K562 (cell line): ENCODE results near the gene ATF6B. TPM values are rescaled to one million over a fixed set of nuclear protein-coding genes. Genes with fewer than 3 reads are reported as not detected.

Experiments
- ASH1L ChIP-seq: fragments of 450-650 bp; IDR thresholded peaks from 2 replicates; pipeline ENCODE4 v1.6.1; 2018; ENCODE audit warnings: borderline replicate concordance, mild to moderate bottlenecking, low read depth; ENCODE audit not compliant: partially characterized antibody
- CHD2 ChIP-seq: IDR thresholded peaks from 2 replicates; pipeline ENCODE4 v1.6.1; 2011; ENCODE audit warnings: low read depth, low read length
- EP300 ChIP-seq: IDR thresholded peaks from 2 replicates; pipeline ENCODE4 v1.6.1; 2012; ENCODE audit warnings: low read length, improper control_type of control experiment
- FOXK2 ChIP-seq, 2 experiments: fragments of 450-650 bp; IDR thresholded peaks in 1 of 2; conservative IDR thresholded peaks in 1 of 2; 2 replicates each; pipeline ENCODE4 v1.6.1; 2016; ENCODE audit warnings: low read depth in 2 of 2, mild to moderate bottlenecking in 1 of 2
- GABPA ChIP-seq: fragments of 200-800 bp; sonication (Bioruptor generic); conservative IDR thresholded peaks from 2 replicates; pipeline ENCODE4 v1.6.1; 2016; ENCODE audit warnings: low read depth, missing genetic modification characterization, missing compliant biosample characterization
- HEY1 ChIP-seq: fragments of 250-450 bp; sonication (Bioruptor Pico); IDR thresholded peaks from 2 replicates; pipeline ENCODE4 v1.5.0; 2020; ENCODE audit warnings: mild to moderate bottlenecking, moderate library complexity, borderline replicate concordance
- ILK ChIP-seq: fragments of 450-650 bp; IDR thresholded peaks from 2 replicates; pipeline ENCODE4 v1.6.1; 2016; ENCODE audit warnings: missing genetic modification characterization, low read depth, mild to moderate bottlenecking, missing compliant biosample characterization, moderate library complexity, borderline replicate concordance
- JUND ChIP-seq, 2 experiments: IDR thresholded peaks; 2 replicates in 1 of 2; 3 replicates in 1 of 2; pipeline ENCODE4 v1.6.1; 2011; ENCODE audit warnings: borderline replicate concordance in 2 of 2, low read depth in 2 of 2, low read length in 2 of 2, improper control_type of control experiment in 1 of 2, missing biosample characterization in 1 of 2, missing genetic modification characterization in 1 of 2, missing genetic modification reagents in 1 of 2
- KDM1A ChIP-seq, 2 experiments: fragments of 450-650 bp; IDR thresholded peaks; 2 replicates each; pipeline ENCODE4 v1.6.1; 2016; ENCODE audit warnings: mild to moderate bottlenecking in 2 of 2
- MCM7 ChIP-seq, 2 experiments: fragments of 450-650 bp; IDR thresholded peaks; 2 replicates each; pipeline ENCODE4 v1.6.1; 2016 to 2018
- MIER1 ChIP-seq: fragments of 450-650 bp; IDR thresholded peaks from 2 replicates; pipeline ENCODE4 v1.6.1; 2016; ENCODE audit warnings: antibody characterized with exemption, mild to moderate bottlenecking, low read depth
- RAD21 ChIP-seq, 2 experiments: fragments of 250-450 bp in 1 of 2; fragments of 450-650 bp in 1 of 2; sonication (Bioruptor Pico) in 1 of 2; formaldehyde crosslinking in 1 of 2; IDR thresholded peaks in 1 of 2; conservative IDR thresholded peaks in 1 of 2; 2 replicates each; pipeline versions ENCODE4 v1.4.0 to v1.8.0; 2020 to 2022; ENCODE audit warnings: mild to moderate bottlenecking in 2 of 2, moderate library complexity in 1 of 2
- RBM39 ChIP-seq: fragments of 200-400 bp; formaldehyde crosslinking; optimal IDR thresholded peaks from 2 replicates; pipeline ENCODE3; 2018; ENCODE audit warnings: low read depth, low read length
- TGIF2 ChIP-seq: sonication (generic); formaldehyde crosslinking; IDR thresholded peaks from 2 replicates; pipeline ENCODE4 v1.8.1; 2022; ENCODE audit warnings: mild to moderate bottlenecking, missing genetic modification reagents, moderate library complexity
- ZNF717 ChIP-seq: fragments of 250-450 bp; sonication (Bioruptor Pico); IDR thresholded peaks from 2 replicates; pipeline ENCODE4 v1.5.0; 2021
- polyA plus RNA-seq, 8 experiments: library from polyadenylated mRNA; depleted of rRNA in 4 of 8; stranded (reverse) in 5 of 8; unstranded in 3 of 8; fragments of >200 nt; fragmentation: Nextera tagmentation in 2 of 8; fragmentation: Illumina TruSeq in 1 of 8; extraction: Ambion mirVana in 2 of 8; extraction: Trizol in 1 of 8; gene quantifications; 2 replicates each; pipeline versions ENCODE4 v1.2.1 to v1.2.3, GENCODE V29; 2011 to 2014; ENCODE audit warnings: inconsistent platforms in 1 of 8, missing spikeins in 1 of 8
- total RNA-seq, 7 experiments: library from RNA; depleted of rRNA in 6 of 7; stranded (reverse); fragments of >200 nt in 6 of 7; fragmentation: Illumina TruSeq in 2 of 7; extraction: Trizol in 2 of 7; gene quantifications; 2 replicates each; pipeline versions ENCODE4 v1.2.1 to v1.2.3, GENCODE V29; 2011 to 2021; ENCODE audit warnings: low replicate concordance in 1 of 7
- TF ChIP-seq, protein P1 (sequence below), 2 experiments: fragments of 450-650 bp; IDR thresholded peaks; 2 replicates each; pipeline ENCODE4 v1.6.1; 2016
- TF ChIP-seq, protein P2 (sequence below): fragments of 450-650 bp; formaldehyde crosslinking; IDR thresholded peaks from 2 replicates; pipeline ENCODE4 v1.4.0; 2020; ENCODE audit warnings: mild to moderate bottlenecking, mixed read lengths
- TF ChIP-seq, protein P3 (sequence below): fragments of 250-450 bp; sonication (Bioruptor Pico); IDR thresholded peaks from 2 replicates; pipeline ENCODE4 v1.4.0; 2020

ATF6B gene
- total and polyA plus RNA-seq, 9 of the 15 experiments (the other 6 are each of a cell fraction or from before 2014, with no cell fraction given), result 20.7 to 131 (median 31.7) TPM

GRCh38 chr6:32176476-32177182, 48.6 kb upstream of the ATF6B start (continued):
- no peak for TF ChIP-seq HEY1
- TF ChIP-seq MIER1, result peak; percentile 59; the same call in 1 of the 2 replicates
- TF ChIP-seq FOXK2 (conservative IDR thresholded peaks at IDR 0.05 in 1 of 2, IDR thresholded peaks at IDR 0.05 in 1 of 2; ENCODE audit: low read depth in 2 of 2), result peak in 1 of 2 experiments; percentile 46; a peak in 3 of 4 replicates
- TF ChIP-seq, protein P1, sequence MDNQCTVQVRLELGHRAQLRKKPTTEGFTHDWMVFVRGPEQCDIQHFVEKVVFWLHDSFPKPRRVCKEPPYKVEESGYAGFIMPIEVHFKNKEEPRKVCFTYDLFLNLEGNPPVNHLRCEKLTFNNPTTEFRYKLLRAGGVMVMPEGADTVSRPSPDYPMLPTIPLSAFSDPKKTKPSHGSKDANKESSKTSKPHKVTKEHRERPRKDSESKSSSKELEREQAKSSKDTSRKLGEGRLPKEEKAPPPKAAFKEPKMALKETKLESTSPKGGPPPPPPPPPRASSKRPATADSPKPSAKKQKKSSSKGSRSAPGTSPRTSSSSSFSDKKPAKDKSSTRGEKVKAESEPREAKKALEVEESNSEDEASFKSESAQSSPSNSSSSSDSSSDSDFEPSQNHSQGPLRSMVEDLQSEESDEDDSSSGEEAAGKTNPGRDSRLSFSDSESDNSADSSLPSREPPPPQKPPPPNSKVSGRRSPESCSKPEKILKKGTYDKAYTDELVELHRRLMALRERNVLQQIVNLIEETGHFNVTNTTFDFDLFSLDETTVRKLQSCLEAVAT (IDR thresholded peaks at IDR 0.05), result peak; percentile 69 to 71; a peak in 2 of 4 replicates
- TF ChIP-seq JUND (IDR thresholded peaks at IDR 0.05; ENCODE audit: borderline replicate concordance, low read depth, low read length), result 0 out of 2 replicates have a peak, but pooled peaks have one; percentile 48
- TF ChIP-seq JUND (tag; IDR thresholded peaks at IDR 0.05; ENCODE audit: borderline replicate concordance, low read depth, low read length), result no peak; the same call in 2 of the 3 replicates
- peak in 1 of 2 experiments; percentile 26; a peak in 1 of 4 replicates for TF ChIP-seq RAD21 (CRISPR knock-in tag; conservative IDR thresholded peaks at IDR 0.05 in 1 of 2, IDR thresholded peaks at IDR 0.05 in 1 of 2)
- no peak for TF ChIP-seq CHD2
- 0 out of 2 replicates have a peak, but pooled peaks have one; percentile 41 for TF ChIP-seq ZNF717 (CRISPR knock-in tag)
- peak; percentile 34; the same call in 1 of the 2 replicates for TF ChIP-seq EP300
- TF ChIP-seq ASH1L, result peak; percentile 34
- TF ChIP-seq RBM39, result no peak
- TF ChIP-seq, protein P2, sequence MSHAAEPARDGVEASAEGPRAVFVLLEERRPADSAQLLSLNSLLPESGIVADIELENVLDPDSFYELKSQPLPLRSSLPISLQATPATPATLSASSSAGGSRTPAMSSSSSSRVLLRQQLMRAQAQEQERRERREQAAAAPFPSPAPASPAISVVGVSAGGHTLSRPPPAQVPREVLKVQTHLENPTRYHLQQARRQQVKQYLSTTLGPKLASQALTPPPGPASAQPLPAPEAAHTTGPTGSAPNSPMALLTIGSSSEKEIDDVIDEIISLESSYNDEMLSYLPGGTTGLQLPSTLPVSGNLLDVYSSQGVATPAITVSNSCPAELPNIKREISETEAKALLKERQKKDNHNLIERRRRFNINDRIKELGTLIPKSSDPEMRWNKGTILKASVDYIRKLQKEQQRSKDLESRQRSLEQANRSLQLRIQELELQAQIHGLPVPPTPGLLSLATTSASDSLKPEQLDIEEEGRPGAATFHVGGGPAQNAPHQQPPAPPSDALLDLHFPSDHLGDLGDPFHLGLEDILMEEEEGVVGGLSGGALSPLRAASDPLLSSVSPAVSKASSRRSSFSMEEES (CRISPR knock-in tag), result peak; percentile 25; the same call in 1 of the 2 replicates
- no peak for TF ChIP-seq TGIF2
- TF ChIP-seq KDM1A (IDR thresholded peaks at IDR 0.05), result peak in 1 of 2 experiments; percentile 24; a peak in 3 of 4 replicates
- TF ChIP-seq GABPA (tag), result no peak
- TF ChIP-seq, protein P3, sequence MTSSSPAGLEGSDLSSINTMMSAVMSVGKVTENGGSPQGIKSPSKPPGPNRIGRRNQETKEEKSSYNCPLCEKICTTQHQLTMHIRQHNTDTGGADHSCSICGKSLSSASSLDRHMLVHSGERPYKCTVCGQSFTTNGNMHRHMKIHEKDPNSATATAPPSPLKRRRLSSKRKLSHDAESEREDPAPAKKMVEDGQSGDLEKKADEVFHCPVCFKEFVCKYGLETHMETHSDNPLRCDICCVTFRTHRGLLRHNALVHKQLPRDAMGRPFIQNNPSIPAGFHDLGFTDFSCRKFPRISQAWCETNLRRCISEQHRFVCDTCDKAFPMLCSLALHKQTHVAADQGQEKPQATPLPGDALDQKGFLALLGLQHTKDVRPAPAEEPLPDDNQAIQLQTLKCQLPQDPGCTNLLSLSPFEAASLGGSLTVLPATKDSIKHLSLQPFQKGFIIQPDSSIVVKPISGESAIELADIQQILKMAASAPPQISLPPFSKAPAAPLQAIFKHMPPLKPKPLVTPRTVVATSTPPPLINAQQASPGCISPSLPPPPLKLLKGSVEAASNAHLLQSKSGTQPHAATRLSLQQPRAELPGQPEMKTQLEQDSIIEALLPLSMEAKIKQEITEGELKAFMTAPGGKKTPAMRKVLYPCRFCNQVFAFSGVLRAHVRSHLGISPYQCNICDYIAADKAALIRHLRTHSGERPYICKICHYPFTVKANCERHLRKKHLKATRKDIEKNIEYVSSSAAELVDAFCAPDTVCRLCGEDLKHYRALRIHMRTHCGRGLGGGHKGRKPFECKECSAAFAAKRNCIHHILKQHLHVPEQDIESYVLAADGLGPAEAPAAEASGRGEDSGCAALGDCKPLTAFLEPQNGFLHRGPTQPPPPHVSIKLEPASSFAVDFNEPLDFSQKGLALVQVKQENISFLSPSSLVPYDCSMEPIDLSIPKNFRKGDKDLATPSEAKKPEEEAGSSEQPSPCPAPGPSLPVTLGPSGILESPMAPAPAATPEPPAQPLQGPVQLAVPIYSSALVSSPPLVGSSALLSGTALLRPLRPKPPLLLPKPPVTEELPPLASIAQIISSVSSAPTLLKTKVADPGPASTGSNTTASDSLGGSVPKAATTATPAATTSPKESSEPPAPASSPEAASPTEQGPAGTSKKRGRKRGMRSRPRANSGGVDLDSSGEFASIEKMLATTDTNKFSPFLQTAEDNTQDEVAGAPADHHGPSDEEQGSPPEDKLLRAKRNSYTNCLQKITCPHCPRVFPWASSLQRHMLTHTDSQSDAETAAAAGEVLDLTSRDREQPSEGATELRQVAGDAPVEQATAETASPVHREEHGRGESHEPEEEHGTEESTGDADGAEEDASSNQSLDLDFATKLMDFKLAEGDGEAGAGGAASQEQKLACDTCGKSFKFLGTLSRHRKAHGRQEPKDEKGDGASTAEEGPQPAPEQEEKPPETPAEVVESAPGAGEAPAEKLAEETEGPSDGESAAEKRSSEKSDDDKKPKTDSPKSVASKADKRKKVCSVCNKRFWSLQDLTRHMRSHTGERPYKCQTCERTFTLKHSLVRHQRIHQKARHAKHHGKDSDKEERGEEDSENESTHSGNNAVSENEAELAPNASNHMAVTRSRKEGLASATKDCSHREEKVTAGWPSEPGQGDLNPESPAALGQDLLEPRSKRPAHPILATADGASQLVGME (CRISPR knock-in tag), result 0 out of 2 replicates have a peak, but pooled peaks have one; percentile 66
- TF ChIP-seq ILK, result no peak
- TF ChIP-seq MCM7 (IDR thresholded peaks at IDR 0.05), result 0 out of 4 replicates have a peak, but pooled peaks of 1 of the 2 experiments have one; percentile 88
